HG02840 (cell line): ENCODE data around the gene ARHGAP32.
A peak's percentile ranks its signal among the peaks of the same experiment; 100 is the strongest.
"Not testable (repeated sequence)": the region's sequence is repeated elsewhere in the genome, so short reads cannot be mapped to it uniquely, and the experiment has no call there.

Source experiments
- ATAC-seq: cut with Tn5 transposase; IDR thresholded peaks from one replicate; pipeline ENCODE4 v1.9.1; 2021; ENCODE audit warnings: mild to moderate bottlenecking, moderate library complexity, moderate number of reproducible peaks; ENCODE audit not compliant: unreplicated experiment, low FRiP score

Gene ARHGAP32

GRCh38 chr11:128937480-128937879, 254.6 kb downstream of the ARHGAP32 start:
- no peak for ATAC-seq

- no peak for ATAC-seq
Measured at GRCh38 chr11:128936606-128937251, 255.4 kb downstream of the ARHGAP32 start.

- no peak for ATAC-seq
Measured at GRCh38 chr11:128934926-128935325, 257.2 kb downstream of the ARHGAP32 start.

GRCh38 chr11:128934351-128934750, 257.8 kb downstream of the ARHGAP32 start:
- no peak for ATAC-seq

GRCh38 chr11:128933481-128934178, 258.5 kb downstream of the ARHGAP32 start:
- ATAC-seq: no peak

- no peak for ATAC-seq
Measured at GRCh38 chr11:128931668-128932067, 260.5 kb downstream of the ARHGAP32 start.

- no peak for ATAC-seq
Measured at GRCh38 chr11:128931066-128931465, 261.1 kb downstream of the ARHGAP32 start.

GRCh38 chr11:128929991-128930390, 262.1 kb downstream of the ARHGAP32 start:
- ATAC-seq: no peak

- ATAC-seq: no peak
Measured at GRCh38 chr11:128929468-128929867, 262.7 kb downstream of the ARHGAP32 start.

- peak; percentile 93 for ATAC-seq
Measured at GRCh38 chr11:128928400-128928799, 263.7 kb downstream of the ARHGAP32 start.

- ATAC-seq: no peak
Measured at GRCh38 chr11:128927683-128928336, 264.3 kb downstream of the ARHGAP32 start.

GRCh38 chr11:128927108-128927461, 265.0 kb downstream of the ARHGAP32 start:
- no peak for ATAC-seq

- no peak for ATAC-seq
Measured at GRCh38 chr11:128926437-128927107, 265.6 kb downstream of the ARHGAP32 start.

- no peak for ATAC-seq
Measured at GRCh38 chr11:128926000-128926399, 266.1 kb downstream of the ARHGAP32 start.

GRCh38 chr11:128925250-128925600, 266.9 kb downstream of the ARHGAP32 start:
- no peak for ATAC-seq

GRCh38 chr11:128924510-128925249, 267.4 kb downstream of the ARHGAP32 start:
- ATAC-seq: no peak

- no peak for ATAC-seq
Measured at GRCh38 chr11:128924104-128924503, 268.0 kb downstream of the ARHGAP32 start.

GRCh38 chr11:128921793-128922192, 270.3 kb downstream of the ARHGAP32 start:
- no peak for ATAC-seq

- no peak for ATAC-seq
Measured at GRCh38 chr11:128920666-128921065, 271.5 kb downstream of the ARHGAP32 start.

- not testable (repeated sequence) for ATAC-seq
Measured at GRCh38 chr11:128919635-128920034, 272.5 kb downstream of the ARHGAP32 start.

GRCh38 chr11:128919216-128919615, 272.9 kb downstream of the ARHGAP32 start:
- ATAC-seq: no peak
